NK-92 treated with Interleukin-12 subunit alpha and Interleukin-12 subunit beta, amount 100 ng/mL, for 24 hours (cell line): ENCODE results near the gene GP9.
"Not testable (repeated sequence)": the region's sequence is repeated elsewhere in the genome, so short reads cannot be mapped to it uniquely, and the experiment has no call there.

Source experiments
- DNase-seq: peaks from one replicate; lab custom pipeline; 2025; lab: John Stamatoyannopoulos, UW

Gene GP9

GRCh38 chr3:129111076-129111780 lies 50.6 kb downstream of the GP9 start:
- DNase-seq: not testable (repeated sequence)
